Activated CD4-positive, CD25-positive, alpha-beta regulatory T cell treated with anti-CD3 and anti-CD28 coated beads, Interleukin-2, amount 50 U/mL, for 72 hours (primary cell): ENCODE data around the gene TLR5.

ENCODE experiments used
- DNase-seq: peaks from one replicate; pipeline ENCODE4 v3.0.0; 2021

The TLR5 gene

GRCh38 chr1:223102797-223103533, 40.1 kb downstream of the TLR5 start:
- DNase-seq, result no peak

GRCh38 chr1:223097713-223098112, 45.3 kb downstream of the TLR5 start:
- no peak for DNase-seq

GRCh38 chr1:223095870-223096269, 47.2 kb downstream of the TLR5 start:
- no peak for DNase-seq

- no peak for DNase-seq
Observed at GRCh38 chr1:223091896-223092295, 51.2 kb downstream of the TLR5 start.

GRCh38 chr1:223089250-223089649, 53.8 kb downstream of the TLR5 start:
- DNase-seq, result no peak

GRCh38 chr1:223088713-223089240, 54.3 kb downstream of the TLR5 start:
- DNase-seq, result no peak

- no peak for DNase-seq
Observed at GRCh38 chr1:223087291-223088255, 55.5 kb downstream of the TLR5 start.

- DNase-seq, result no peak
Observed at GRCh38 chr1:223084464-223084866, 58.6 kb downstream of the TLR5 start.

- DNase-seq, result no peak
Observed at GRCh38 chr1:223083831-223084230, 59.2 kb downstream of the TLR5 start.

GRCh38 chr1:223082914-223083313, 60.1 kb downstream of the TLR5 start:
- DNase-seq, result no peak

- peak; percentile 71 for DNase-seq
Observed at GRCh38 chr1:223081181-223081994, 61.7 kb downstream of the TLR5 start.

- no peak for DNase-seq
Observed at GRCh38 chr1:223079498-223079897, 63.5 kb downstream of the TLR5 start.

GRCh38 chr1:223077247-223077833, 65.7 kb downstream of the TLR5 start:
- DNase-seq, result no peak

GRCh38 chr1:223076362-223076761, 66.7 kb downstream of the TLR5 start:
- no peak for DNase-seq

GRCh38 chr1:223075834-223076233, 67.2 kb downstream of the TLR5 start:
- no peak for DNase-seq

- DNase-seq, result no peak
Observed at GRCh38 chr1:223074445-223075300, 68.4 kb downstream of the TLR5 start.

GRCh38 chr1:223068900-223069665, 74.0 kb downstream of the TLR5 start:
- DNase-seq, result no peak

- no peak for DNase-seq
Observed at GRCh38 chr1:223067914-223068313, 75.1 kb downstream of the TLR5 start.

GRCh38 chr1:223066415-223066814, 76.6 kb downstream of the TLR5 start:
- no peak for DNase-seq

GRCh38 chr1:223062177-223062576, 80.9 kb downstream of the TLR5 start:
- no peak for DNase-seq

- no peak for DNase-seq
Observed at GRCh38 chr1:223059526-223059925, 83.5 kb downstream of the TLR5 start.
